SIG-M5 treated with dmso at 0.1 percent for 504 hours (cell line): ENCODE results near the gene CHST12.

ENCODE experiments used
- DNase-seq: peaks from one replicate; lab custom pipeline; 2025; ENCODE audit not compliant: unreplicated experiment; lab: John Stamatoyannopoulos, UW

CHST12 gene

DNA sequence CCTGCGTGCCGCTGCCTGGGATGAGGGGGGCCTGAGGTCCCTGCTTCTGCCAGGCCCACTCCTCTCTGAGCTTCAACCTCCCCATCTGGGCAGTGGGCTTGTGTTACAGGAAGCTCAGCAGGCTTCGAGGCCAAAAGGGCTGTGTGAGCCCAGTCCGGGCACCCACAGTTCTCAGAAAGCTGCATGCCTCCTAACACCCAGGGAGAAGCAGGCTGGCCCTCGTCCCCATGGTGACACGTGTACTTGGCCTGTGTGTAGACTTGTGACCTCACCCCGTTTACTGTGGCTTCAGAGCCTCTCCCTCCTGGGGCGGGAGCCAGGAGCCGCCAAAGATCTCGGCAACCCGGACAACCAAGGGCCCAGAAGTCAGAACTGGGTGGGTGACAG is 75.0 kb downstream of the CHST12 start:
- no peak for DNase-seq

DNA sequence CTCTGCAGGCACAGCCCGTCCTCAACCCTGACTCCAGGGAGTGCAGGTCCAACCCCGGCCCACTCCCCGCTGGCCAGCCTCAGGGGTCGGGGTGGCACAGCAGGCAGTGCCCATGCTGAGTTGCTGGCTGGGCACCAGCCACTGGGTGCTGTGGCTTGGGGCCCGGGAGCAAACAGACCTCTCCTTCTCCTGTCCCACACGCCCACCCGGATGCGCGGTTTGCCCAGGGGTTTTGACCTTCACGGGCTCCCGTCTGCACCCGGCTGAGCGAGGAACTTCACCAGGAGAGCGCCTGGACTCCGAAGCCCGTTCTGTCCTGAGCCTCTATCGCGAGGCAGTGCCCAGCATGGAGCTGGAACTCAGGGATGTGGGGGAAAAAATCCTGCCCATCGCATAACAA is 75.4 kb downstream of the CHST12 start:
- DNase-seq = no peak

- no peak for DNase-seq
Observed at GRCh38 chr7:2479276-2480069, 76.1 kb downstream of the CHST12 start.

GRCh38 chr7:2480070-2480408 is 76.6 kb downstream of the CHST12 start:
- no peak for DNase-seq

DNA sequence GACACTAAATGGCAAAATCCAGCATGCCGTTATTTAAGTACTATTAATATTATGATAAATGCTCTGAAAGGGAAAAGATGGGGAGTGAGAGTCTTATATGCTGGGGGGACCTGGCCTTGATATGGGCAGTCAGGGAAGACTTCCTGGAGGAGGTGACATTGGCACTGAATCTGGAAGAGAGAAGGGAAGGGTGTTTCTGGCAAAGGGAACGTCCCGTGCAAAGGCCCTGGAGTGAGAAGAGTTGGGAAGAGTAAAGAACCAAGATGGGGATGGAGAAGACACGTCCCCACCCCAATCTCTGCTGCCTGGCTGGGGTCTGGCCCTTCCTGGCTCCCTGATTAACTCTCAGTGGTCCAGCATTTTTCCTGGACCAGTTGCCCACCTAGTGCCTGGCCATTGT is 77.8 kb downstream of the CHST12 start:
- DNase-seq = no peak

- no peak for DNase-seq
Observed at GRCh38 chr7:2482725-2483451, 79.5 kb downstream of the CHST12 start.

- no peak for DNase-seq
Observed at GRCh38 chr7:2483494-2483893, 80.1 kb downstream of the CHST12 start.

GRCh38 chr7:2484868-2485267 is 81.5 kb downstream of the CHST12 start:
- no peak for DNase-seq

GRCh38 chr7:2487586-2488271 is 84.3 kb downstream of the CHST12 start:
- no peak for DNase-seq

DNA sequence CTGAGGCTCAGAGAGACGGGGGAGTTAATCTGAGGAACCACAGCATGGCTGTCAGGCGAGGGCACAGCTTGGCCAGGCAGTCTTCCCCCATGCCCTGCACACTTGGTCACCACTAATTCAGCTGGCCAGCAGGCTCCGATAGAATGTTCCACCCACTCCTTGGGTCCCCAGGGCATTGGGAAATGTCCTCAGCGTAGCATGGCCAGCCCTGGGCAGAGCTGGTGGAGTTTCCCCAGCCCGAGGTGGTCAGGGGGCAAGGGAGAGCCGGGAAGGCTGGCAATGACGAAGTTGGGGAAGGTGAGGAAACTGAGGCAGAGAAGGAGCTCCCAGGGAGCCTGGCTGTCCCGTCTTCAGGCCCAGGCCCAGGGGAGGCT is 84.8 kb downstream of the CHST12 start:
- no peak for DNase-seq

DNA sequence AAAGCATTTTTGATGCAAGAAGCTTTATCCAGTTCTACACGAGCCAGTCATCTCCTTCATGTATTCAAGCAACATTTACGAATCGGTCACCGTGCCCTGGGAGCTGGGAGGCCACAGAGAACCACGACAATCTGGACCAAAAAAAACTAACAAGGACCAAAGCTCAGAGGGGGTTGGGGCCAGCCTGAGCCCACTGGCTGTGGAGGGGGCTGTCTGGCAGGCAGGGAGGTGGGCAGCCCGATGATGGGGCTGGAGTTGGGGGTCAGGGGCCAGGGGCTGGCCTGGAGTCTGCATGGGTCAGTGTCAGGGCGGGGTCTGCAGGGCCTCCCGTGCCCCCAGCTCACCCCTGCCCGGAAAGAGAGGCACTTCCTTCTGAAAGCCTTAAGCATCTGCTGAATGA is 85.3 kb downstream of the CHST12 start:
- DNase-seq = no peak

GRCh38 chr7:2490181-2490651 is 86.8 kb downstream of the CHST12 start:
- DNase-seq = no peak

GRCh38 chr7:2492038-2492437 is 88.6 kb downstream of the CHST12 start:
- DNase-seq = no peak

DNA sequence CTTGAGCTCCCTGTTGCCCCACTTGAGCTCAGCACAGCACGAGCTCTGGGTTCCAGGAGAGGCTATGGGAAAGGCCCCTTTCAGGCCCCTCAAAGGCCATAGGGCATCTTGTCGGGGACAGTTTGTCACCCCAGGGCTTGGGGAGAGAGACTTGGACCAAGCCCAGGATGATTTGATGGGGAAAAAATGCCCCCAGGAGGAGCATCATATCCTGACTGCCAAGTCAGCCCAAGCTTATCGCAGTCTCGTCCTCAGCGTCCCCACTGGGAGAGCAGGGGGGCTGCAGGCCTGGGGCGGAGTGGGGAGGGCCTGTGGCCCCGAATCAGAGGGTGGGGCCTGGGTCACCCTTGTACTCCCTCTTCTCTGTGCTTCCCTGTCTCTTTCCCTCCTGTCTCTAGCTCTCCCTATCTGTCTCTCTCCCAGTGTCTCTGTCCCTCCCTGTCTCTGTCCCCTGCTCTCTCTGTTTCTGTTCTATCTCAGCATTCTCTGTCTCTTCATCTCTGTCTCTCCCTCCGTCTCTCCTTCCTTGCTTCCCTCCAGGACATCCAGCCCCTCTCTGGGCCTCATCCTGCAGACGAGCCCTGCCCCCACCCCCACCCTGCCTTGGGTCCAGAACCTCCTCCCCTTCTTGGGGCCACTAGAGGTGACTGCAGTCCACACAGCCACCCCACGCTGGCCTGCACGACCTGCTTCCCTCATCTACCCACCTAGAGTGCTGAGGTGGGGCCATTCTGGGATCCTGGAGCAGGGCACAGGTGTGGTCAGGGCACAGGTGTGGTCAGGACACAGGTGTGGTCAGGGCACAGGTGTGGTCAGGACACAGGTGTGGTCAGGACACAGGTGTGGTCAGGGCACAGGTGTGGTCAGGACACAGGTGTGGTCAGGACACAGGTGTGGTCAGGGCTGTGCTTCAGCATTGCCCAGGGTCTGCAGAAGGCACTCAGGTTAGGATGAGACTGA is 90.1 kb downstream of the CHST12 start:
- no peak for DNase-seq

DNA sequence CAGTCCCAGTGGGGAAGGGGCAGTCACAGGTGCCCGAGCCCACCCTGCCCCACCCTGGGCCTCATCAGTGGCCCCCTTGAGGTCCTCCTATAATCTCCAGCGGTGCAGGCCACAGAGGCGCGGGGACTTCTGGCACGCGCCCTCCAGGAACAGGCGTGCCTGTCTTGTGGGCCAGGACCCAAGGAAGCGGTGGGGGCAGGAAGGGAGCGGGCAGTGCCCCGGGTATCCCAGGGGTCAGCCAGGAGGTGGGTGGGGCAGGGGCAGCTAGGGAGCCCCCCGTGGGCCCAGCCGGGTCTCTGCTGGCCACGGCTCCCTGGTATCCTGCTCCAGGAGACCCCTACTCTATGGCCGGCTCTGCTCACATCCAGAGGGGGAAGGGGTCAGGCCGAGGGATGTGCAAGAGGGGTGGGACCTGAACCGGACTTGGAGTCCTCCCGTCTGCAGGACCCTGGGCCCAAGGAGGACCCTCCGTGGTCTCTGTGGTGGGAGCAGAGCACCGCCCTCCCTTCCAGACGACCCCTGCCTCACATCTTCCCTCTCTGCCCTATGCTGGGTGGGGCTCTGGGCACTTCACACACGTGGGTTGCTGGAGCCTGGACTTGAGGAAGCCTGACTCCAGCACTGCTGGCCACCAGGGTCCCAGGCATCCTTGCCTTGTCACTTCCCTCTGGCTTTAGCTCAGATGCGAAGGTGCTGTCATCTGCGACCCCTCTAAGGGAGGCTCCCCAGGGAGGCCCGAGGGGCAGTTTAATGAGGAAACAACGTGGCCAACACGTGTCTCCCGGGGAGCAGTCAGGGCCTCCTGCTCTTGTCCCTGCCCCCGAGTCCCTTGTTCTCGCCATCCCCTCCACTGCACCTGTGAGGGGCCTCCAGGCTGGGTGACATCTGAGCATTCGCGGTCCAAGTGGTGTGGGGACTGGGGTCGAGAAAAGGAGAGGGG is 91.0 kb downstream of the CHST12 start:
- no peak for DNase-seq

- no peak for DNase-seq
Observed at GRCh38 chr7:2495418-2496299, 92.2 kb downstream of the CHST12 start.

DNA sequence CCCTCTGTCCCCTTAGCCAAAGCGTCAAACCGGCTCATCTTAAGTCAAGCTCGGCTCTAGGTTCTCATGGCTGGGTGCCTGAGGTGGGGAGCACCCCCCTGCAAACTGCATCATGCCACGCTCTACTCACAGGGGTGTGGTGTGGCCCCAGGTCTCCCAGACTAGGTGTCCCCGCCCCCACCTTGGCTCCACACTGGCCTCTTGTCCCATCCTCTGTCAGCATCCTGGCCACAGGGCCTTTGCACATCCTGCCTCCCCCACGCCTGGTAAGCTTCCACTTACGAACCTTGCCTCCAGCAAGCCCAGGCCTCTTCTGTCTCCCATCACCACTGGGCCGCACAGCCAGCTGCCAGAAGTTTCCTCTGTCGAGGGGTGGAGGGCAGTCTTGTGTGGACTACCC is 93.0 kb downstream of the CHST12 start:
- DNase-seq = no peak

DNA sequence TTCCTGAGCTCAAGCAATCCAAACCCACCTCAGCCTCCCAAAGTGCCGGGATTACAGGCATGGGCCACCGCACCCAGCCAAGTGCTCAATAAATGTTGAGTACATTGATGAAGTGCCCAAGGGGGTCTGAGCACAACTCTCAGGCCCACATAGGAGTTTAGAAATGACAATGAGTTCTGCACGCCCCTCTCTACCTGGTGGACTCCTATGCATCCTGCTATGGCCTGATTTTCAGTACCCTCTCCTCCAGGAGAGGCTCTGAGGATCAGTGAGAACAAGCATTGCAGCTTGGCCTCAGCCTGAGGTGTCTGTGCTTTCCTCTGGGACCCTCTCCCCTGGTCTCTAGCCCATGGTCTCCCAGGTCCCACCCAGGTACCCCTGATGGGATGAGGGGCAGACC is 93.7 kb downstream of the CHST12 start:
- DNase-seq = no peak
